OCI-LY1 (cell line): ENCODE results near the gene SLC38A2.

Experiments
- CTCF ChIP-seq: fragments of 200-600 bp; sonication (generic), shearing (Covaris generic); IDR thresholded peaks from 2 replicates; pipeline ENCODE4 v1.5.1; 2017; ENCODE audit warnings: mild to moderate bottlenecking, antibody characterized with exemption, low read length, moderate library complexity, mixed read lengths
- EZH2 ChIP-seq: fragments of 200-600 bp; sonication (generic), shearing (Covaris generic); IDR thresholded peaks from 2 replicates; pipeline ENCODE4 v1.8.0; 2017; ENCODE audit warnings: borderline replicate concordance, mixed run types, mild to moderate bottlenecking, antibody characterized with exemption, low read length, moderate library complexity, mixed read lengths

DNA sequence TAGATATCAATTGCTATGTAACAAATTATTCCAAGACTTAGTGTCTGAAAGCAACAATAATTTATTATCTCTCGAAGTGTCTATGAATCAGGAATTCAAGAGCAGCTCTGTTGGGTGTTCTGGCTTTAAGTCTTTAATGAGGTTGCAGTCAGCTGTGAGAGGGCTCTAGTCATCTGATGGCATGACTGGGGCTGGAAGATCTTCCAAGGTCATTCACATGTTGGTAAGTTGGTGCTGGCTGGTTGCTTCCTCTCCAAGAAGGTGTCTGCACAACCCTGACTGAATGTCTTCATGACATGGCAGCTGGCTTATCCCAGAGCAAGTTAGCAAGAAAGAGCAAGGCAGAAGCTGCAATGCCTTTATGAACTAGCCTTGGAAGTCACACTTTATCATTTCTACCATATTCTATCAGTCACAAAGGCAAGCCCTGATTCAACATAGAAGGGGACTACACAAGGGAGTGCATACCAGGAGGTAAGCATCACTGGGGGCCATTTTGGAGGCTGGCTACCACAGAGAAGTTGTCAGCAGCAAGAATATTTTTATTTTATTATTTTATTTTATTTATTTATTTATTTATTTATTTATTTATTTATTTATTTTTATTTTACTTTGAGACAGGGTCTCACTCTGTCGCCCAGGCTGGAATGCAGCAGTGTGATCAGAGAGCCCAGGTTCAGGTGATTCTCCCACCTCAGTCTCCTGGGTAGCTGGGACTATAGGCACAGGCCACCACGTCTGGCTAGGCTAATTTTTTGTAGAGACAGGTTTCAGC lies 7.6 kb upstream of the SLC38A2 start:
- TF ChIP-seq EZH2, result no peak
- no peak for TF ChIP-seq CTCF
